ENCODE results near the gene RIPPLY2.

DNA sequence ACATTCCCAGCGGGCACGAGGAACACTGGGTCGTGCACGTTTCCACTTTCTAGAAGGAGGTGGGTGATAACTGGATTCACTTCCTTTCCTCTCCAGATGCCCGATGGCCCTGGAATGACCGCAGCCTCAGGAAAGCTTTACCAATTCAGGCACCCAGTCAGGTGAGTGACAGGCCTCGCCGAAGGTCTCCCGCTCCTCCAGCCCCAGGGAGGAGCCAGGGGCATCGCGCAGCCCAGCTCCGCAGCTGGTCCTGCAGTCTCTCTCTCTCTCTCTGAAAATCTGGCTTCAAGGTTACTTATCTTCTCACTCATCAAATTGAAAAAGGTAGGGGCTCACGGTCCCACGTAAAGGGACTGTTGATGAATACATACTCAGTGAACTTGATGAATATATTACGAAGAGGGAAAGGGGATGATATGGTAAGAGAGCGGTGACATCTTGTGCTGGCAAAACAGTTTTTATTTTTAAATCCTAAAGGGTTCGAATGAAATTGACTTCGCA, 891 bp downstream of the RIPPLY2 start:
- TF ChIP-seq, protein P1, sequence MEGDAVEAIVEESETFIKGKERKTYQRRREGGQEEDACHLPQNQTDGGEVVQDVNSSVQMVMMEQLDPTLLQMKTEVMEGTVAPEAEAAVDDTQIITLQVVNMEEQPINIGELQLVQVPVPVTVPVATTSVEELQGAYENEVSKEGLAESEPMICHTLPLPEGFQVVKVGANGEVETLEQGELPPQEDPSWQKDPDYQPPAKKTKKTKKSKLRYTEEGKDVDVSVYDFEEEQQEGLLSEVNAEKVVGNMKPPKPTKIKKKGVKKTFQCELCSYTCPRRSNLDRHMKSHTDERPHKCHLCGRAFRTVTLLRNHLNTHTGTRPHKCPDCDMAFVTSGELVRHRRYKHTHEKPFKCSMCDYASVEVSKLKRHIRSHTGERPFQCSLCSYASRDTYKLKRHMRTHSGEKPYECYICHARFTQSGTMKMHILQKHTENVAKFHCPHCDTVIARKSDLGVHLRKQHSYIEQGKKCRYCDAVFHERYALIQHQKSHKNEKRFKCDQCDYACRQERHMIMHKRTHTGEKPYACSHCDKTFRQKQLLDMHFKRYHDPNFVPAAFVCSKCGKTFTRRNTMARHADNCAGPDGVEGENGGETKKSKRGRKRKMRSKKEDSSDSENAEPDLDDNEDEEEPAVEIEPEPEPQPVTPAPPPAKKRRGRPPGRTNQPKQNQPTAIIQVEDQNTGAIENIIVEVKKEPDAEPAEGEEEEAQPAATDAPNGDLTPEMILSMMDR (IDR thresholded peaks at IDR 0.05): no peak
- no peak for TF ChIP-seq EP300 (IDR thresholded peaks at IDR 0.05)
